Activated CD8-positive, alpha-beta memory T cell treated with anti-CD3 and anti-CD28 coated beads for 48 hours (primary cell): ENCODE data around the gene COL19A1.

Source experiments
- DNase-seq, 3 experiments: peaks; one replicate each; pipeline ENCODE4 v3.0.0-alpha.2; 2020; ENCODE audit warnings: low read depth in 2 of 3, low spot score in 2 of 3

COL19A1 gene

DNA sequence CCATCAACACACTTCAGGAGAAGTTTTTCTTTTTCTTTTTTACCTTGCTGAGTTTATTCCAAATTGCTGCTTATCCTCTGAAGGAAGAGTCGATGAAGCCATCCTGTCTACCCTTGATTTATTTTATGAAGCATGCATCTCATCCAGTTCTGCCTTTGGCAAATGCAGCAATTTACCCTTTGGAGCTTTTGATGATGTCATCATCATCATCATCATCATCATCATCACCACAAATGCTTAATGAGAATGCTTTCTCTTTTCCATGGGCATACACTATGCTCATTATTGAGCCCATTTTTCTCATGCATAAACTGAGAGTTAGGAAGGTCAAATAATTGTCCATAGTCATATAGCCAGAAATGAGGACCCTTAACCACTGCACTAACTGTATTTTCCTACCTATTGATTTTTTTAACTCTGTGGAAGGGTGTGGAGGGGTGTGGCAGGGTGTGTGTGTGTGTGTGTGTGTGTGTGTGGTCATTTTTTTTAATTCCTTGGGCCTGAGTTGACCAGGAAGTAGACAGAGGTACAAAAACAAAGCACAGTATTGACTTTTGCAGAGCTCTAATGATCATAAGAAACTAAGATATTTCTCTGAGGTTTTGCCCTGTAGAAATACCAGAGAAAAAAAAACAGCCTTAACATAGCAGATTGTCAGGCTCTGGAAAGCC lies 353.7 kb downstream of the COL19A1 start:
- DNase-seq: no peak

DNA sequence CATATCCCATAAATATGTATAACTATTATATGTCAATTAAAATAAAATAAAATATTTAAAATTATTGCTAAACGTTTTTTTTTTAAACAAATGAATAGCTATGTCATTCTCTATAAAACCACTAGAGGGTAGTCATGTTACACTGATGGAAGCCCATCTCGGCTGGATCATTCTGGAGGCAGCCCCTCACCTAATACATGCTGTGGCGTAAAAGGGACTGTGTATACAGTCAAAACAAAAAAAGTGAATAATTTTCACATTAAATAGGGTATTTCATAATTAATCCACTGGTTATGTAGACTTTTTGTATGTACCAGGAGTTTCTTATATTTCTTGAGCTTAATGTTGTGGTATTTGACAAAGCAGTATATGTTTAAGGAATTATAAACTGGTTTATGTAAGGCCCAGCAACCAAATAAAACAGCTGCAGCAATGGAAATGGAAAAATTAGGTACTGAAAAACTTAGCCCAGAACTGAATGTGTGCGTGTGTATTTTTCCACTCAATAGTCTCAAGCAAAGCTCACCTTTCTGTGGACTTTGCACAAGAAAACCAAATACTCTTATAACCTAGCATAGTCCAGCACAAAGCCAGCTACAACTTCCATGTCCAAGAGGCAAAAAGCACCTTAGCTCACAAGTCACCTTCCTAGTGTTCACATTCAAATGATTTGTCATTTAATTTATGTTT lies 354.8 kb downstream of the COL19A1 start:
- DNase-seq: no peak

DNA sequence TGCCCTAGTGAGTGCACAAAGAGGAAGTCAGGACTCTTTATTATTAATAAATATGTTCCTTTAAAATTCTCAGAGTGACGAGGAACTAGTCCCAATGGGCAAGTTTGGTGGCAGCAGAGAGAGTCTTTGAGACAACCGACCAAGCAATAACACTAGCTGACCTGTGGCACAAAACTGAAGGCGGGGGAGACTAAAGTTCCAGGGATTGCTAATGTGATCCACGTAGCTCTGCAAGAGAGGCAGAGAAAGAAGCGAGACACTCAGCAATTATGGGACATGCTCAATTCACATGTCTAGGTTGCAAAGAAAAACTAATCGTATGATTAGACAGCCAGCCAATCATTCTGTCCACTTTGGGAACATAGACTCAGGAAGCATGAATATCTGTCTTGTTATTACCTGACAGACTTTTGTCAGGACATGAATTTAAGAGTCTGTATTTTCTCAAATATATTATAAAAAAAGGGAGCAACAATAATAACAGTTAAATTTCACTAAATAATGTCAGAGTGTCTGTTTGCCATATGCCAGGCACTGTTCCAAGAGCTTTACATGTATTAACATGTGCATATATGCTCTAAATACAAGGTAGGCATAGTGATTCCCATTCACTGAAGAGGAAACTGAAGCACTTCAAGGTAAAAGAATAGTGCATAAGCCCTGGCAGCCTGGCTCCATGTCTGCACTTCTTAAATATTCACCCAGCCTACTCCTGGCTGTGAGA lies 355.5 kb downstream of the COL19A1 start:
- DNase-seq: no peak

DNA sequence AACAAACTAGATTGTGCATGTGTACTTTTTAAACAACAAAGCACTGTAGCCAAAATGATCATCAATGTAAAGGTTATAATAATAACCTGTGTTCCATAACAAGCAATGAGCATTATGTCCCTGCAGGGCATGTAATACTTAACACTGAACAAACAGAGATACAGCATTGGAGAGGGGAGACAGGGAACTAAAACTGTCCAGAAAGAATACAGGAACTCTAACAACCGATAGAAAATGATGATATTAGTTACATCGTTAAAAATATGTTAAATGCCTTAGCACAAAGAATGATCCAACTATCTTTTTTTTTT lies 356.0 kb downstream of the COL19A1 start:
- no peak for DNase-seq

DNA sequence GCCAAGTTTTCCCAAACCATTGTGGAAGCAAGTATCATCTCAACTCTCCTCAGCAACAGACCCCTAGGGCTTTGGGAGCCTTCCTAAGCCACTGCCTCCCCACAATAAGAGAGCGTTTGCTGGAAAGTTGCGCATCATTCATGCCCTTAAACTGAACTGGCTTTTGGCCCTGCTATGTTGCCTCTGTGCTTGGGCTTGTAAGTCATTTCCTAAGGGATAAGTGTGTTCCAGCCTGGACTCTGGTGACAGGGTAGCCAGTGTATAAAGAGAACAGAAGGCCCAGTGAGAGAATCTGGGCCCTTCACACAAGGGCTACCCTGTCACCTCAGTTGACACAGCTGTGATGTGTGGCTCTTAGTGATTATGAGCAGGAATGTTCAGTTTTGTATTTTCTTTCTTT lies 358.7 kb downstream of the COL19A1 start:
- DNase-seq: no peak

DNA sequence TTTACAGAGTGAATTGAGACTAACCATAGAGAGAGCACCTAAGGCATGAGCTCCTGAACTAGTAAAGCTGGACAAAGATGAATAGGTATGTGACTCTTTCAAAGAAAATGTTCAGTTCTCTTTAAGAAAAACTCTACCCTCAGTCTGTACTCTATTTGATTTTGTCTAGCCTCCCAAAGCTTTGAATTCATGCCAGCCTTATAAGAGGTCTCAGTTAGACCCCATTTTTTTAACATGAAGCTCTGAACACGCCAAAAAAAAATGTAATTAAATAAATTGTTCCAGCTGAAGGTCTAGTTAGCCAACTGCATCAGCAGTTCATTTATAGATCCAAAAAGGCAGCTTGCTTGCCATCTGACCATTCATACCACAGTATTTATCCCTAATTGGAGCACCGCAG lies 365.0 kb downstream of the COL19A1 start:
- no peak for DNase-seq

DNA sequence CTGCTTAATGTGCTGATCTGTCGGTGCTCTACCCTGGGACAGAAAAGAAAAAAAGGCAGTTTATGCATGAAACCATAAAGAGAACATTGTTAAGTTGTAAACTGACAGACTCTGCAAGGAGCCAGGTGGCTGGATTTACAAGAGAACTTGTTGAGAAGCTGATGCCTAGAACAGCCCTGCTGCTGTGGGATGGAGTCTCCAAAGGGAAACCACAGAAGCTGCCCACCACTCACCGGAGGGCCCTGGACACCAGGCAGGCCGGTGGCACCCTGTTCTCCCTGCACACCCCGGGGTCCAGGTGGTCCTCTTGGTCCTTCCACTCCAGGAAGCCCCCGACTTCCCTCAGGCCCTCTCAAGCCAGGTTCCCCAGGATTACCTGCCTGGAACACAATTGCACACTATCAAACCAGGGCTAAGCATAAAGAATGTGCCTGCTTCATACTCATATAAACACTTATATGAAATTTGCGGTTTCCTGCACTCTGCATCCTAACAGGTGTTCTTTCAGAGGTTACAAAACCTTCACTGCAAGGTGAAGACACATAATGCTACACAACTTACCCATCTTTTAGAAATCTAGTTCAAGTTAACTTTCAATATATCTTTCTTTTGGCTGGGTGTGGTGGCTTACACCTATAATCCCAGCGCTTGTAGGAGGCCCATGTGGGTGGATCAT lies 368.3 kb downstream of the COL19A1 start:
- no peak for DNase-seq

DNA sequence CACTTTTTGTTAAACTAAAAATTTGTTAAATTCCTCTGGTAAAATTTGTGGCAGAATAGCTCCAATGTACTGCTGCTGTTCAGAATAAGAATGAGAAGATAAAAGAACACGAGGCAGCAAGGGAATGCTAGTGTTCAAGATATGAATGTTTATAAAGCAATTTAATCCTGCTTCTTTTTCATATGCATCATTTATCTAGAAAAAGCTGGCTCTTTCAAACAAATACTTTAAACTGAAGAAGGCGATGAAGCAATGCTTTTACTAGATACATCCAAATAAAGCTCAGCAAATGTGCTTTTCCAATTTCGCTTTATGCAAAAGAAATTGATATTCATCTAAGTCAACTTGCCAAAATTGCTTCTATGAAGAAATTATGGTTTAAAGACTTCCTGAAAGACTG lies 370.0 kb downstream of the COL19A1 start:
- DNase-seq: no peak

DNA sequence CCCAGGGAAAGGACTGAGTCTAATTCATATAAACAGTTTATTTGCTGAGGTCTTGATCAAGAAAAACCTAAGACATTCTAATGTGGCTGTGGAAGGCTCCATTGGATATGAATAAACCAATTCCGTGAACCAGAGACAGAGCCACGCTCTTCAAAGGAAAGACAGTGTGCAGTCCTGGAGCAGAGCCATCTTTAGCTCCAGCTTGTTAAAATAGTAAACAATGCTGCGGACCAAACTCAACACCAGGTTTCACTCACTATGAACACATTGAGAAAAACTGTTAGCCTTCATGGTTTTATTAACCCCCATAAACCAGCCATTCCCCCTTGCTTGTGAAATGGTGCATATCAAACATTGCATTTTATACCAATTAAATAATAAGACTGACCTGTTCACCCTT lies 374.7 kb downstream of the COL19A1 start:
- no peak for DNase-seq

DNA sequence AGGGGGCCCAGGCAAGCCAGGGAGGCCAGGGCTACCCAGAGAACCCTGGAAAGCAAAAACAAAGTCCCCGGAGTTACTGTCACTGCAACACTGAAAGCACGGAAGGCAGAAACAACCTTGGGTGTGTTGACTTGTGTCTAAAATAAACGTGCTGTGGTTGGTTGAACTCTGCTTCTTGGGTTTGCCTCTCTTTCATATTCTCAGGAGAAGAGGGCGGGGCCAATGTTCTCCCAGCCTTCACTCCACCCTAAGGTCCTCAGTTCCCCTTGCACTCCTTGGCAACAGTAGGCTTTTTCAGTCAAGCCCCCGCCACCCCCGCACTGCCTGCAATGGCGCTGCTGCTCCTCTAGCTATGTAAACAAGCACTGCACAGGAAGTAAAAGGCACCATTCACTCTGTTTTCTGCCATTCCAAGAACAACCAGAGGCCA lies 375.6 kb downstream of the COL19A1 start:
- DNase-seq: no peak

DNA sequence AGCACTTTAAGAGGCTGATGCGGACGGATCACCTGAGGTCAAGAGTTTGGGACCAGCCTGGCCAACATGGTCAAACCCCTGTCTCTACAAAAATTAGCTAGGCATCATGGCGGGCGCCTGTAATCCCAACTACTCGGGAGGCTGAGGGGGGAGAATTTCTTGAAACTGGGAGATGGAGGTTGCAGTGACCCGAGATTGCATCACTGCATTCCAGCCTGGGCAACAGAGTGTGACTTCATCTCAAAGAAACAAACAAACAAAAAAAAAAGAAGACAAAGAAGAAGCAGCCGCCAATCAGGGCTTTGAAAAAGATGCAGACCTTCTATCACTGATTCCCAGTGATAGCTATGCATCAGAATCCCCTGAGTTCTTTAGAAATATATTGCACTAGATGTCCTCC lies 379.8 kb downstream of the COL19A1 start:
- no peak for DNase-seq

DNA sequence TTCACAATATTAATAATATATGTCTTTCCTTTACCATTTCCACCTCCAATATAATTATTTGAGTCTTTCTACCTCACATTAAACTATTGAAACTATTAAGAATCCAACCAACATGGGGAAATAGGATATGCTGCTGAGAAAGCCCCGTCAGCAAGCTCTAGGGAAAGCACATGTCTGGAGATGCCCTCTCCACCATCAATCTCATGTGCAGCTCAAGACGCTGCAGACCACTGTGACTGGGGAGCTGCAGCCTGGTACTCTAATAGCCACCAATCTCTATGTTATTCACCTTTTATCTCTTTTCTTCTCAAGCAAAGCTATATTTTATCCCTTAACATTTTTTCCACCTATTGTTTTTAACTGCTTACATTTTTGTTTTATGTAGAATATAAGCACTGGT lies 386.2 kb downstream of the COL19A1 start:
- no peak for DNase-seq

DNA sequence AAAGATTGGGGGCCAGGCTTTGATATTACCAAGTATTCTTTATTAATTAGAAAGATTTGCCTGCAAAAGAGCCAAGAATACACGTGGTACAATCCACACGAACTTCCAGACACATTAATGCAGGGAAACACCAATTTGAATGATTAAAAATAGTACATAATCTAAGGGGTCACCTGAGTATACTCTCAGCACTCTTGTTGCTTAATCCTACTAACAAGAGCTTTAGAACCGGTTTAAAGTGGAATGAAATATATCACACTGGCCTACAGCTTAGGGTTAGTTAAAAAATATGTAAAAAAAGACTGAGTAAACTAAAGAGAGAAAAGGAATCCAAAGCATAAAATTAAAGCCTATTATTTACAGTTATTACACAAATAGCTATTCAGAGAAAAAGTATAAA lies 387.6 kb downstream of the COL19A1 start:
- DNase-seq: no peak

DNA sequence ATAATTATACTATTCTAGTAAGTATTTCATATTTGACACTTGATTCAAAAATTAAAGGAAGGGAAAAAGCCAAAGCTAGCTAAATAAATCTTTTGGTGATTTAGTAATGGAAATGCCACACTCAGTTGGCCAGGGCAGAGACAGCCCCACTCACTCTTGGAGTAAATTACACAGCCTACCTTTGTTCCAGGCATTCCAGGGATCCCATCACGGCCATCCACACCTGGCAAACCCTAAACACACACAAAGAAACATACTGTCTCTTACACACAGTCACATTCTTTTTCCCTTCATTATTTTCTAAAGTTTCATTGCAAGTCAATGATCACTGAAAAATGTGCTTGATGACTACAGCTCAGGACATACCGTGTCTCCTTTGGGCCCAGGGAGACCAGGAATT lies 388.4 kb downstream of the COL19A1 start:
- DNase-seq: no peak

DNA sequence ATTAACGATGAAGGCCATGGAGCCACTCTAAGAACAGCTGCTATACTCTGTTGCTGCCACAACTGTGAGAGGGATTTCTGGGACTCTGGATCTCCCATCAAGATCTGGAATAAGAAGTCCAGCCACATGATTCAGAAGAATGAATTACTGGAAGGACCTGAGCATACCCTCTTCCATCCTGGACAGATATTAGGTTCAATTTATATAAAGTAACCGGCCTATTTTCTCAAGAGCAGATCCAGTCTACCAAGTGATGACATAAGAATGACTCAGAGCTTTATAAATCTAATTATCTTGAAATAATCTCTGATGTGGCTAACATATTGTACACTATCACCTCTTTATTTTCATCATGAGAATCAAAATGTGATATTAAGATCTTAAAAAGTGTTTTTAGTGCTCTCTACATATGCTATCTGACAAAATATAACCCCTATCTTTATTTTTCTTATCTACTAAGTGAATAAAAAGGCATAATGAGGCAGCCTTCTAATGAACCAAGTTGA lies 391.5 kb downstream of the COL19A1 start:
- DNase-seq: no peak

DNA sequence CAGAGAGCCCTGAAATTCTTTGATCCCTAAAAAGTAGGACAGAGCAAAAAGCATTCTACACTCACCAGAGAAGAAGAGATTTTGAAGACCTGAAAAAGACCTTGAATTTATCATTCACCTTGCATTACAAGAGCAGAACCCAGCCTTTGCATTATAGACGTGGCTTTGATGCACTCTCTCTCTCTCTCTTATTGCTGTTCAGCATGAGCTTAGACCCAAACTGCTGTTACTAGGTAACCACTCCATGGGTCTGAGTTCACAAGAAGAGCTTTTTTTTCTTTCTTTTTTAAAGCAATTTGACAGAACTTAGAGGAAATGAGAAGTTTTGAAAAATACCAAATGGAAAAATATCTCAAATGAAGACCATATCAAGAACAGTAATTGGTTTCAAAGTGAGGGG lies 392.1 kb downstream of the COL19A1 start:
- no peak for DNase-seq
